IPS-18a (cell line): ENCODE results near the gene POU1F1.

Experiments used
- H3K27ac ChIP-seq: one replicate; pipeline ENCODE4 v1.5.1; 2013; ENCODE audit warnings: low read length
- H3K27me3 ChIP-seq: one replicate; pipeline ENCODE4 v1.6.1; 2013; ENCODE audit warnings: mild to moderate bottlenecking, low read length; ENCODE audit not compliant: control insufficient read depth, insufficient read depth
- H3K36me3 ChIP-seq: one replicate; pipeline ENCODE4 v1.6.1; 2013; ENCODE audit warnings: low read depth, low read length; ENCODE audit not compliant: control insufficient read depth
- H3K4me1 ChIP-seq: one replicate; pipeline ENCODE4 v1.6.1; 2013; ENCODE audit warnings: low read depth, low read length; ENCODE audit not compliant: control insufficient read depth
- H3K4me3 ChIP-seq: one replicate; pipeline ENCODE4 v1.5.1; 2013; ENCODE audit warnings: low read length
- H3K9ac ChIP-seq: one replicate; pipeline ENCODE4 v1.6.1; 2013; ENCODE audit warnings: mild to moderate bottlenecking, low read length, moderate library complexity
- H3K9me3 ChIP-seq: one replicate; pipeline ENCODE4 v1.6.1; 2013; ENCODE audit warnings: low read depth, low read length; ENCODE audit not compliant: control insufficient read depth

Gene POU1F1

GRCh38 chr3:87218560-87218959, 57.8 kb downstream of the POU1F1 start:
- Histone ChIP-seq H3K27me3 (no peaks in the 10 kb centered on the region), H3K4me1 (no peaks in the 10 kb centered on the region), H3K9ac (no peak overlapping the region), H3K9me3 (no peaks in the 10 kb centered on the region), H3K4me3 (no peak overlapping the region), H3K27ac (no peak overlapping the region), H3K36me3 (no peaks in the 10 kb centered on the region)
